HG03095 (cell line): ENCODE data around the gene HOPX.
"Not testable (repeated sequence)": the region's sequence is repeated elsewhere in the genome, so short reads cannot be mapped to it uniquely, and the experiment has no call there.

Experiments
- ATAC-seq: cut with Tn5 transposase; IDR thresholded peaks from one replicate; pipeline ENCODE4 v1.9.1; 2021; ENCODE audit warnings: moderate library complexity; ENCODE audit not compliant: unreplicated experiment

The HOPX gene

DNA sequence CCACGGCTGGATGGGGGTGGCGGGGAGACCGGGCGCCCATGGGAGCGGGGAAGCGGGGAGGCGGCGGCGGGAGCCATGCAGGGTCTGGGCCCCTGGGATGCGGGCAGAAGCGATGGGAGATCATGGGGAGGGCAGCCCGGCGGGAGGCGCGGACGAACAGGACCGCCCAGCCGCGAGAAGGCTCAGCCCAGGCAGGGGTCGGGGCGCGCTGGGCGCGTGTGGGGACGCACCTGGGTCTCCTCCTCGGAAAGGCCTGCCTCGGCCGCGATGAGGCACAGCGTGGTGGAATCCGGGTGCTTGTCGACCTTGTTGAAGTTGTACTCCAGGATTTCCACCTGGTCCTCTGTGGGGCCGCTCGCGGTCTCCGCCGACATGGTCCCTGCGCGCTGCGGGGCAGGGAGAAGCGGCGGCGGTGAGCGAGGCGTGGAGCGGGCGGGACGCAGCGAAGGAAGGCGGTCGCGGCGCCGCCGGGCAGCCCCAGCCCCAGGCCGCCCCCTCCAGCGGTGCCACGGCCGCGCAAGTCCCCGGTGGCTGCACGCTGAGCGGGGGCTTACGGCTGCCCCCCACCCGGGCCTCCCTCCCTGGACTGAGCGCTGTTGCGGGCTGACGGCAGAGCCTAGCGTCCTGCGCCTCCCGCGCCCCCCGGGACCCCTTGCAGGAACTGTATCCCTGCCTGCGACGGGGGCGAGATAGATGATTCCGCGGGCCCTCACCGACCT, 25.3 kb downstream of the HOPX start:
- ATAC-seq, result no peak

DNA sequence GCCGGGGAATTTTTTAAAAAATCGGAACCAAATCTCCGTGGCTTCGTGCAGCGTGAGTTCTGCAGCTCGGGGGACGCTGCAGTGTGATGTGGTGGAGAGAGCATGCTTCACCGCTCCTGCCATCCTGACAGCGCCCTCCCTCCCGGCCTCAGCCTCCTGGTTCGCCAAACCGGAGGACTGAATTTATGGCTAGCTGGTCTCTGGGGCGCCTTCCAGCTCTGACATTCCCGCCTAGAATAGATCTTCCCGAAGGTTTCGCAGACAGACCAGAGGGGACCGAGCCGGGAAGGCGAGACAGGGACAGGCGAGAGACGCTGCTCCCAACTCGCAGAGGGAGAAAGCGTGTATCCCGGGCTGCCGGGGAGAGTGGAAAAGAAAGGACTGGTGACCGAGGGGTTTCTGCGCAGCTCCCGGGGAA, 25.9 kb downstream of the HOPX start:
- no peak for ATAC-seq

- no peak for ATAC-seq
These were observed 26.9 kb downstream of the HOPX start for GRCh38 chr4:56654238-56654632.

GRCh38 chr4:56653461-56654237, 27.4 kb downstream of the HOPX start:
- no peak for ATAC-seq

DNA sequence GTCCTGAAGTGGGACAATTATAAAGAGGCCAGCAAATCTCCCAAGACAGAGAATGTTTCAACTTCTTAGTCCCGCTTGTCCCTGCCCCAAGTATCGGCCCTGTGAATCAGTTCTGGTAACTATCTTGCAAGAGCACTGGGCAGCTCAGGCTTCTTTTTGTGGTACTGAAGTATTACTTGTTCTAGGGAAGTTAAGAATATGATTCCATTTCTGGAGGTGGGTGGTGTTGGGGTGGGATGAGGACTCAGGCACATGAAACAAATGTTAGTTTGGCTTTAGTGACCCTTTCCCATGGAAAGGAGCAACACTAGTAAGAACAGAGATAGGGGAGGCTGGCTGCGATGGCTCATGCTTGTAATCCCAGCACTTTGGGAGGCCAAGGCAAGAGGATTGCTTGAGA, 28.9 kb downstream of the HOPX start:
- ATAC-seq, result no peak

DNA sequence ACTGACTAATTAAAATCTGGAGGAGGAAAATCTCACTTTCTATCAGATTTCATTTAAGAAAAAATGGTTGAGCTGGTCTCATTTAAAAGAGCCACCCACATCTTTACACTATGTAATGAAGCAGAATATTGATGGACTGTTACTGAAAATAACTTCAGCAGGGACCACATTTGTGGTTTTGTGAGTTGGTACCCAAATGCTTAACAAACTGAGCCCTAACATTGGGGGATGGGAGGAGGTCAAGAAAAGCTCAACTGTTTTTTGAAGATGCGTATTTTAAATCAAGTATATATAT, 30.1 kb downstream of the HOPX start:
- no peak for ATAC-seq

DNA sequence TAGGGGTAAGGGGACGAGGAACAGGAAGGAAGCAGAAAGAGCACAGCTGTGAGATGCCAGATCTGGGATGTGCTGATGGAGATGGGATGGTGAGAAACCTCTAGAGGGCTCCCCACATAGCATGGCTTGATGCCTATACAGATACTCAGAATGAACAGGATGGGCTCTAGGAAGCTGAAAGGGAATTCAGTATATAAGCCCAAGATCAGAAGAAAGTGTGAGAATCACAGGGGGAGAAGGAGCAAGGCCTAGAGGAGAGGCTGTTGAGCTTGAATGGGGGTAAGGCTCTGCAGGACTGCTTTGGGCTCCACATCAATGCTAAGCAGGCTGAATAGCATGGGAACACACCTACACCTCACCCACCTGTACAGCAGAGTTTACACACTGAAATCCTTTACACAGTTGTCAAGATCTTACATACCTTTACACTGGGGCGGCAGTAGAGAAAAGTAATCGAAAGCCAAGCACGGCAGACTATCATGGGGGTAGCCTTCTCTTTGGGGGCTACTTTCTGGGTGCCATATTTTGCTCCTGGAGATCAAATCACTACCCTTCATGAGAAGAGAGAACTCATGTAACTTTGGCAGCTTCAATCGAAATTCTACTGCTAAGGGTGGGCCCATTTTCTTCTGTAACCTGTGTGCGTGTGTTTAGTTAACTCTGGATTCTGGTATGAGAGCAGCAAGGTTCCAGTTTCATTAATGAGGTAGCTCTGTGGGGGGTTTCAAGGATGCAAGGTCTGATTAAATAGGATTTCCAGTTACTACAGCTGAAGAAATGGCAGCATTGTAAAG, 30.6 kb downstream of the HOPX start:
- ATAC-seq, result no peak

DNA sequence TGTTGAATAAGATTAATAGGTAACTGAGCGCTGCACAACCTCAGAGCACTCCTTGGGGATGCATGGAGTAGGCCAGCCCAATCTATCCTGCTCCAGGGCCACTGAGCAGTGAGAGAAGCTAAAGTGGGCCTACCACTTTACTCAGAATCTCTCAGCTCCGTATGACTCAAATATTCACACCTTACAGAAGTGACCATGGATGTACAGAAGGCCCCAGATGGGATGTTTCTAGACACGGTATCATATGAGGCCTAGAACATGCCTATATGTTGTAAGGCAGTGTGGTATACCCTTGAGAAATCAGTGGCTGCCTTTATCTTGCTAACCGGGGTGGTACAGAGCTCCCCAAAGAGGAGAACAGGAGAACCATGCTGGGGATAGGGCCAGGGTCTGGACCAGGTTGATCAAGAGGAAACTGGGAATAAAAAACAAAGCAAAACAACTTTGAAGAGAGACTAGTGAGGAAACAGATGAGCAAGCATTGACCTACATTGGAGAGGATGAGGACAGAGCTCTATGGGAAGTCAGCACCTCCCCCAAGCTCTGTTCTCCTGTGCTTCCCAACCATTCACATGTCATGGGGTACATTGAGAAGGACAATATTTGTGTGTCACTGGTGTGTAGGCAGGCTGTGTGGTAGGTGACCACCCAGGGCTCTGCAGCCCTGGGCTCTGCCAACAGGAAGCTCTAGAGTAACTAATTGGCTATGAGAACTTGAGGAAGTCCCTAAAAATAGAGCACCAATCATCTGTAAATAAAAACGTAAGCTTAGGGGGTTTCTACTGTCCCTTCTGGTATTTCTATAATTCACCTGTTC, 31.4 kb downstream of the HOPX start:
- ATAC-seq, result no peak

GRCh38 chr4:56648824-56649151, 32.3 kb downstream of the HOPX start:
- no peak for ATAC-seq

DNA sequence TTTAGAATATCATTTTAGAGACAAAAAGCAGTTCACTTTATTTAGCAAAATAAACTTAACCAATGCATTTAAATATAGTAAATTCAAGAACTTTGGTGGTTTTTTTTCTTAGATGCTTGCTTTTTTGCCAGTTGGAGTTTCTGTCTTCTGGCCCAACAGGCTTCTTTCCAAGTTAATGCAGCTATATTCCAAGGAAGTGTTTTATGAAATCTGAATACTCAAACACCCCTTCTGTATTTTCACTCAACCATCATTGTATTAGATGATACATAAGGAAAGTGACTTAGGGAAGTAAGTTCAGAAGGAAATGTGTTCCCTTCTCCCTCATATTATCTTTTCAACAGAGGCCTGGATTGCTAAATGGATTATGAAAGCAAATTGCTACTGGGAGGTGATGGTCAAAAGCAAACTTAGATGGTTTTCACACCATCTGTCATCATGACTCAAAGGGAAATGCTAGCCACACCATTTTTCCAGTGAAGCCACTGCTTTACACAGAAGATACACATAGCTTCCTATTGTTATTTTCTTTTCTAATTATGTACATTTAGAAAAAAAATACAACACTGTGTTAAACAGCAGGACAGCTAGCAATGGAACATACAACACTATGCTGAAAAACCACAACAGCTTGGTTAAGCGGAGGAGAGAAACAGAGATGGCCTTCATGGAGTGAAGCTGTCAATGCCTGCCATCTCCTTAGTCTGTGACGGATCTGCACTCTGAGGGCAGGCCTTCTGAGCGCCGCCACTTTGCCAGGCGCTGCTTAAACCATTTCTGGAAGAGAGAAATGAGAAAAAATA, 32.9 kb downstream of the HOPX start:
- ATAC-seq, result no peak

DNA sequence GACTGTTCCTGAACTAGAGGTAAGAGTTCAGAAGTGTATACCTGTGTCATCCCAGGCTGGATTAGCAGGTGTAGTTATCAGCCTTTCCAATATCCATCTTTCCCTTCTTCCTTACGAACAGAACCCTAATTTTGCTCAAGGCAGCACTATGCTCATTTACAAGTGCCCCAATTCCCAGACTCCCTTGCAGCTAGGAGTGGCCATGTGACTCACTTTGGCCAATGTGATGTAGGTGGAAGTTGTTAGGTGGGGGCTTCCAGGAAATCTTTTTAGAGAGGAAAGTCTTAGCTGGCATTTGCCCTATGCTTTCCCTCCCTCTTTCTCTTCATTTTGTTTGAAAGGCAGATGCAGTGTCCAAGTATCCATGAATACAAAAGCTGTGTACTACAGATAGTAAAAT, 34.8 kb downstream of the HOPX start:
- no peak for ATAC-seq

GRCh38 chr4:56643596-56643995, 37.5 kb downstream of the HOPX start:
- no peak for ATAC-seq

DNA sequence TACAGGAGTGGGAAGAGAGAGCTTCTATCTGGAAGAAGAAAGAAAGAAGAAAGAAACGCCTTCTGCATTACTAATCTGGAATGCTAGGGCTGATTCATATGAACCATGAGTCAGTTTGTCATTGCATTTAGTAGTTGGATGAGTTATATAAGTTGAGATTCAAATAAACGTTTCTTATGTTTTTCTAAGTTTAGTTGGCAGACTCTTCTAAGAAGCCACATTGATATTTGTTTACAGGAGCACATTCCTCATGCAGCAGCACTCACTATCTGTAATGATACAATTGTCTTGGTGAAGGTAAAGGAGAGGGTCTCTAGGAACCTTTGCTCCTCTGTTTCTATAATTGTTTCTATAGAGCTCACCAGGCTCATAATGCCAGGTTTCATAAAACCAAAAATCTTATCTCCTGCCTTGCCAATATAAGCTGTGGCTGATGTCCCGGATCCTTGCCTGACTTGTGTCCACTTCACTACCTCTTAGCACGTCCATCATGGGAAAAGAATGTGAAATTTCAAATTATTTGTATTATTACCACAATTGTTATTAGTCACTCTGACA, 39.5 kb downstream of the HOPX start:
- ATAC-seq, result no peak

GRCh38 chr4:56640621-56641493, 40.2 kb downstream of the HOPX start:
- ATAC-seq, result no peak

GRCh38 chr4:56637791-56638190, 43.3 kb downstream of the HOPX start:
- no peak for ATAC-seq

GRCh38 chr4:56637154-56637553, 43.9 kb downstream of the HOPX start:
- no peak for ATAC-seq

DNA sequence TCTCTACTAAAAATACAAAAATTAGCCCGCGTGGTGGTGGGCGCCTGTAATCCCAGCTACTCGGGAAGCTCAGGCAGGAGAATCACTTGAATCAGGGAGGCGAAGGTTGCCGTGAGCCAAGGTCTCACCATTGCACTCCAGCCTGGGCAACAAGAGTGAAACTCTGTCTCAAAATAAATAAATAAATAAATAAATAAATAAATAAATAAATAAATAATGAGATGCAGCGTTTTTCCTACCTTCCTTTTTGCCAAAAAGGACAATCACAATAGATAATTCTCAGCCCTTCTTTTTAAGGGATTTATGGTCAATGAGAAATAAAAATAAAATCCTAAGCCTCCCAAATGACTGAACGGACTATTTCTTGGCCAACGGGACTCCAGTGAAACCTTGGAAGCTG, 46.1 kb downstream of the HOPX start:
- ATAC-seq, result not testable (repeated sequence)

DNA sequence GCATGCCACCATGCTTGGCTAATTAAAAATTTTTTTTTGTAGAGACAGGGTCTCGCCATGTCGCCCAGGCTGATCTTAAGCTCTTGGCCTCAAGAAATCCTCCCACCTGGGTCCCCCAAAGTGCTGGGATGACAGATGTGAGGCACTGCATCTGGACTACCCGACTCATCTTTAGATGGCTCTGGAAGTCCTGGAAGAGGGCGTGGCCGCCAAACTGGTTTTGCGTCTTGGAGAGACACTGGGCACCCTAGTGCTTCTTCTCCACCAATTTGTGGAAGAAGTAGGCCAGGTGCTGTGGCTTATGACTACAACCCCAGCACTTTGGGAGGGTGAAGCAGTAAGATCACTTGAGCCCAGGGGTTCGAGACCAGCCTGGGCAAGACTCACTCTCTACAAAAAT, 47.6 kb downstream of the HOPX start:
- ATAC-seq, result no peak
